Skin epidermis (tissue), 12 donors: Measurements from ENCODE around the gene BMPR1A.
"Not testable (repeated sequence)": the region's sequence is repeated elsewhere in the genome, so short reads cannot be mapped to it uniquely, and the experiment has no call there.

Experiments used
- H3K27ac ChIP-seq, 21 experiments: fragments of 200-600 bp; sonication (generic) in 11 of 21; one replicate each; pipeline ENCODE4 v1.5.0; 2020; ENCODE audit warnings: mild to moderate bottlenecking in 3 of 21, inconsistent platforms in 2 of 21, moderate library complexity in 2 of 21
- H3K4me3 ChIP-seq, 7 experiments: fragments of 200-600 bp; sonication (generic) in 2 of 7; one replicate each; pipeline ENCODE4 v1.5.0; 2020; ENCODE audit warnings: inconsistent platforms in 2 of 7, mild to moderate bottlenecking in 2 of 7, moderate library complexity in 1 of 7

BMPR1A gene

DNA sequence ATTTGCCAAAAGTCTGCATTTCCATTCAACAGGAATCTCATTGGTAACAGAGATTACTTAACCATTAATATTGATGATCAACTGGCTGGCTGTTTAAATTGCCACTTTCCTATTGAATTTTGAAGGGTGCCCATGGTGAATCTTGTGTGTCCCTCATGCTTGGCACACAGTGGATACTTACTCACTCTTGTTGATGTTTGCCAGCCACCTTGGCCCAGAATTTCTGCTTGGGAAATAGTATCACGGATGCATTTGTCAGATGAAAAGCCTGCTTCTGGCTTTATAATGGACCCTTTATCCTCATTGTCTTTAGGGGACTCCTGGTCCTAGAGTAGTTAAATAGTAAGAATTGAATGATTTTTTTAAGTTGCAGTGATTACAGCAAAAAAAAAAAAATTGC lies 149.0 kb downstream of the BMPR1A start:
- no peak overlapping the region for H3K27ac ChIP-seq
- H3K4me3 ChIP-seq = no peak overlapping the region

DNA sequence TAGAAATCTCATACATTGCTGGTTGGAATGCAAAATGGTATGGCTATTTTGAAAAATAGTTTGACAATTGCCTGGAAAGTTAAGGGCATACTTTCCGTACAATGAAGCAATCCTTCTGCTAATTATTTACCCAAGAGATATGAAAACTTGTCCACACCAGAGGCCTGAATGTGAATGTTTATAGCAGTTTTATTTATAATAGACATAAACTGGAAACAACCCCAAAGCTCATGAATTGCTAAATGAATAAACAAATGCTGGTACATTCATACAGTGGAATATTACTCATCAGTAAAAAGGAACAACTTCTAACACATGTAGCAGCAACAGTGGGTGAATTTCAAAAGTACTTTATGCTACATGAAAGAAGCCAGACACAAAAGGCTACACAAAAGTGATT lies 158.3 kb downstream of the BMPR1A start:
- H3K4me3 ChIP-seq = no peak overlapping the region
- no peak overlapping the region for H3K27ac ChIP-seq

GRCh38 chr10:86918022-86918471 lies 161.6 kb downstream of the BMPR1A start:
- Histone ChIP-seq H3K4me3 (no peak overlapping the region), H3K27ac (no peak overlapping the region)

GRCh38 chr10:86922553-86922961 lies 166.1 kb downstream of the BMPR1A start:
- no peak overlapping the region for H3K27ac ChIP-seq
- no peak overlapping the region for H3K4me3 ChIP-seq

DNA sequence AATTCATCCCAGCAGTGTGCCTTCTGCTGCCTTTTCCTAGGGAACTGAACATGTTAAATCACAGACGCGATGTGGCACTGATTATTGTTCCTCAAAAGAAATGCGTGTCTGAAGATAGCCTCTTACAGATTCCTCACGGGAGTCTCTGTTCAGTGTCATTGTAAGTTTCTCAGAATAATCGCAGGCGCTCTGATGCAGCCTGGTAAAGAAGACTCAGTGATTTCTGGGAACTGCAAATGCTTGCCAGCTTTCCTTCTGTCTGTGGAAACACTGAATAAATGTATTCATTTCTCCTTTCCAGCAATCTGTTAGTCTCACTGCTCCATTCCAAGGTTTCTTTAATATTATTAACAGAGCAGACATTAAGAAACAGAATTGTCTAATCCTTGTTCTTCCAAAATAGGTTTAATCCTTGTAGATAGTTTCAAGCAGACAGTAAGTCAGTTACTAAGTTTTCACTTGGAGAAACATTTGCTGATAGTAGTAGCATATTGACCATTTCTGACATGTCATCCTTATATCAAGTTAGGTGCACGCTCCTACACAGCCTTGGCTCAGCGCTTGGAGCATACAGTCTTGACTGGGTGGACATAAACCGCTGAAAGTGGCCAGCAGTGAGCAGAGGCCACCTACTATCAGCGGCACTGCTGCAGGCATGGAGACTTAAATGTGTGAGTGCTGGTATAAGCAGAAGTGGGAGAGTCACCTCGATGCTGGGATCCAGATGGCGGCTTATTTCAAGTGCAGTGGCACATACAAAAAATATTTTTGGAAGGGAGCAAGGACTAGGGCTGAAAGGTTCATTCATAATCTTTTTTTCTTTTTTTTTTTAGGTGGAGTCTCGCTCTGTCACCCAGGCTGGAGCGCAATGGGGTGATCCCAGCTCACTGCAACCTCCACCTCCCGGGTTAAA lies 173.3 kb downstream of the BMPR1A start:
- H3K4me3 ChIP-seq = no peak overlapping the region
- no peak overlapping the region for H3K27ac ChIP-seq

- peak overlapping the region in 1 of 21 experiments; percentile 26 for H3K27ac ChIP-seq
Measured at GRCh38 chr10:86931872-86932271, 175.5 kb downstream of the BMPR1A start.

DNA sequence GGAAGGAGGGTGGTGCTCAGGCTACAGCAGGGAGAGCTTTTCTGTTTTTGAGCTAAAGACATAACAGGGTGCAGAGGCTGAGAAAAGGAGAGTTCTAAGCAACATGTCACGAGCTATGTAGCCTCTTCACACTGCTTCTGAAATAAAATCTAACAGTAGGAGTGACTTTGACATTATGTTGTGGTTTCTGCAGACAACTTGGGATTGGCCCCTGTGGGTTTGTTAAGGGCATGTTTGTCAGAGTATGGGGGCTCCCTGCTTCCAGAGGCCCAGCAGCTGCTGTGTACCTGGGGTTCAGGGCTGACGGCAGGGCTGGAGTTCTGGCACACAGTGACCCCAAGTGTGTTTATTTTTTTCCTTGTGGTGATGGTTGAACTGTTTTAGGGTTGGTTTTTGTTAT lies 176.3 kb downstream of the BMPR1A start:
- Histone ChIP-seq H3K27ac (peak overlapping the region in 1 of 21 experiments; percentile 26), H3K4me3 (no peak overlapping the region)

More at GRCh38 chr10:86931872-86932271, 175.5 kb downstream of the BMPR1A start:
- no peak overlapping the region for H3K4me3 ChIP-seq

GRCh38 chr10:86934162-86934711 lies 177.8 kb downstream of the BMPR1A start:
- H3K4me3 ChIP-seq, H3K27ac ChIP-seq: not testable (repeated sequence)

DNA sequence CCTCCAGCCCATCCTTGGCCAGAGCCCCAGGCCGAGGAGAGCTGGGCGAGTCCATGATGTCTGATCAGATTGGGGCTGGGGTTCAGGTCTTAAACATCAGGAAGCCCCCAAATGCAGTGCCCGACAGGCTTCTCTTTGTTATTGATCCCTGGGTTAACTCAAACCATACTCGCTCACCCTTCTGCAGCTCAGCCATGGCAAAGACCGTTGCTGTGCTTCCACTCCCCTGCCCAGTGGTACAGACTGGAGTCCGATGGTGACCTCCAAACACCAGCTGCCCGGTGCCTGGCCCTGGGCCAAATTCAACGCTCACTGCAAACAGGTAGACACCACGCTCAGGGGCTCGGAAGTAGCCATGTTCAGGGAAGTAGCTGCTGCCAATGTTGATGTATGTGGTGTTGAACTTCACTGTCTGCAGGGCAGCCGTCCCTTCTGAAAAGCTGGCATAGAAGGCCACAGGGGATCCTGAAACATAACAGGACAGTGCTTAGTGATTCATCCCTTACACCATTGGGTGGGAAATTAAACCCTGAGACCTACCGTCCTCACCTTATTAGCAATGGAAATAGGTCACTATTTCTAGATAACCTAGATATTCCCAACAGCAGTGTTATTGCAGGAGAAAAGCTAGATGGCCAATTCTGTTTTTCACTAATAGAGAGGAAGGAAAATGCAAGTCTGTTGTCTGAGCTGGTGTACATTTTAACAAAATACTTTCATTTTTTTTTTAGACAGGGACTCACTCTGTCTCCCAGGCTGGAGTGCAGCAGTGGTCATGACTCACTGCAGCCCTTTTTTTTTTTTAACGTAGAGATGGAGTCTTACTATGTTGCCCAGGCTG lies 180.5 kb downstream of the BMPR1A start:
- no peak overlapping the region for H3K27ac ChIP-seq
- no peak overlapping the region for H3K4me3 ChIP-seq

DNA sequence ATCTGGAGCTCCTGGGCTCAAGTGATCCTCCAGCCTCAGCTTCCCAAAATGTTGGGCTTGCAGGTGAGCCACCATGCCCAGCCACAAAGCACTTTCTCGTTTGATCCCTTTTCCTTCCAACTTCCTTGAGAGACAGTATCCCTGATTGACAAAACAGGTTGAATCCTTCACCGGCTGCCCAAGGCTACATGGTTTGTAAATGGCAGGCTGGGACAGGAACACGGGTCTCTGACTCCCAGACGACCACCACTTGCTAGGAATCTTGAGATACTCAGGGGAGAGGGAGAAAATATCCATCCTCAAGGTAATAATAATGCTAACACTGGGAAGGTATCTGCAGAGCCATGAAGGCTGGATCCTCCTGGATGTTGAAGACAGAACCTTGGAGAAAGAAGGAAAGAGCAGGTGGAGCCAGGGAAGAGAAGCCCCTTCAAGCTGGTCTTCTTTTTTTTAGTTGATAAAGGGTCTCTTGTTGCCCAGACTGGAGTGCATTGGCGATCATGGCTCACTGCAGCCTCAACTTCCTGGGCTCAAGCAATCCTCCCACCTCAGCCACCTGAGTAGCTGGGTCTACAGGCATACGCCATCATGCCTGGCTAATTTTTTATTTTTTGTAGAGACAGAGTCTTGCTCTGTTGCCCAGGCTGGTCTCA lies 181.2 kb downstream of the BMPR1A start:
- H3K27ac ChIP-seq = no peak overlapping the region

DNA sequence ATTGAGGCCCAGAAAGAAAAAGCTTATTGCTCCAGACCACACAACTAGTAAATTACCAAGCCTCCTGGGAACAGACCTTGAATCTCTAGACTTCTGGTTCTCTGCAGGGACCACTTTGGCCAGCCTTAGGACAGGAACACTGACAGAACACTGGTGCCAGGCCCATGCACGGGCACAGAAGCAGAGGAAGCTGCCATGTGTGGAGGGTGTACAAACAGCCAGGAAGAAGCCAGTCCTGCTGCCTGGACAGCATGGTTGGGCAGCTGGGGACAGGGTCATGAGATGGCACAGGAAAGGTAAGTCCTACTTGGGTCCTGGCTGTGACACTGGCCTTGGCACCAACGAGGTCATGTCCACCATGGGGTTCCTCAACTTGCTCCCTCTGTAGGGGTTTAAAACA lies 181.8 kb downstream of the BMPR1A start:
- Histone ChIP-seq H3K27ac (no peak overlapping the region), H3K4me3 (no peak overlapping the region)

More for the DNA sequence above, 181.2 kb downstream of the BMPR1A start:
- H3K4me3 ChIP-seq = no peak overlapping the region

DNA sequence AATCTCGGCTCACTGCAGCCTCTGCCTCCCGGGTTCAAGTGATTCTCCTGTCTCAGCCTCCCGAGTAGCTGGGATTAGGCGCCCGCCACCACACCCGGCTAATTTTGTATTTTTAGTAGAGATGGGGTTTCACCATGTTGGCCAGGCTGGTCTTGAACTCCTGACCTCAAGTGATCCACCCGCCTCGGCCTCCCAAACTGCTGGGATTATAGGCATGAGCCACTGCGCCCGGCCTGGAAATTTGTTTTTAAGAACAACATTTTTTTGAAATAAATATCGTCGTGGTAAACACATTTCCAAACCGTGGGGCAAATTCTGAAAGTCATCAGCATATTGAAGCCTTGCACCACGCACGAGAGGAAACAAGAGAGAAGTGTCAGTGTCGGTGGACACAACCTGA lies 183.7 kb downstream of the BMPR1A start:
- not testable (repeated sequence) for H3K4me3 ChIP-seq, H3K27ac ChIP-seq

DNA sequence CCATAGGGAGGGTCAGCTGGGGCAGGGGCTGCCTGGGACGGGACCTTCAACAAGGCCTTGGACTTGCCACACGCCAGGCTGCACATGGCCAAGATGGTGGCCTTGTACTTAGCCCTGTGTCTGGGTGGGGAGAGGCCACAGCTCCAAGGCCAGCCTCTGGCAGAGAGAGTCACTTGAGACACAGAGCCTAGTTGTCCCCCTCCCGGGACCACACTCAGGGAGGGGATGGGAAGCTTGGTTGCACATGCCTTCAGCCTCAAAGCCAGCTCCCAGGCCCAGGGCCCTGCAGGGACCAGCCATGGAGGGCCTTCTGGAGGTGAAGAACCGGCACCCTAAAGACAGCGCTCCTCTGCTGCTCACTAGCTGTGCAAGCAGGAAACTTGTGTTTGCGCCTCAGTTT lies 184.3 kb downstream of the BMPR1A start:
- no peak overlapping the region for H3K27ac ChIP-seq
- no peak overlapping the region for H3K4me3 ChIP-seq

- no peak overlapping the region for H3K27ac ChIP-seq
- no peak overlapping the region for H3K4me3 ChIP-seq
Measured at GRCh38 chr10:86941426-86941825, 185.0 kb downstream of the BMPR1A start.

DNA sequence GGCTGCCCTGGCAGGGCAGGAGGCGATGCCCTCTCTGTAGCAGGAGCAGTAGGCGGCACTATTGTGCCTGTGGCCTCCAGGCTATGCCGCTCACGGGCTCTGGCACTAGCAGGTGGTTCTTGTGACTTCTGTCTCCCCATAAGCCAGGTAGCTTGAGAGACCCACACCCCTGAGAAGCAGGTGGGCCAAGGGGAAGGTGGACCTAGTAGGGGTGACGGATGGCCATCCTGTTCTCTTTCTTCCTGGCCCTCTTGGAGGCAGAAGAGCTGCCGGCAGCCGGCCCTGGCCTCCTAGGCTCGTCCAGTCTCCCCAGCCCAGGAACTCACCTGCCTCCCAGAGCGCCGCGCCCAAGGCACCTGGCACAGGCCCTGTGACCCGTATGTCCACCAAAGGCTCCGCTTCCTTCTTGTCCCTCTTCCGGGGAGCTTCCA lies 185.6 kb downstream of the BMPR1A start:
- no peak overlapping the region for H3K27ac ChIP-seq
- no peak overlapping the region for H3K4me3 ChIP-seq

- Histone ChIP-seq H3K27ac (no peak overlapping the region), H3K4me3 (no peak overlapping the region)
Measured at GRCh38 chr10:86942441-86943315, 186.3 kb downstream of the BMPR1A start.

- H3K4me3 ChIP-seq = no peak overlapping the region
- no peak overlapping the region for H3K27ac ChIP-seq
Measured at GRCh38 chr10:86943316-86944030, 187.1 kb downstream of the BMPR1A start.

DNA sequence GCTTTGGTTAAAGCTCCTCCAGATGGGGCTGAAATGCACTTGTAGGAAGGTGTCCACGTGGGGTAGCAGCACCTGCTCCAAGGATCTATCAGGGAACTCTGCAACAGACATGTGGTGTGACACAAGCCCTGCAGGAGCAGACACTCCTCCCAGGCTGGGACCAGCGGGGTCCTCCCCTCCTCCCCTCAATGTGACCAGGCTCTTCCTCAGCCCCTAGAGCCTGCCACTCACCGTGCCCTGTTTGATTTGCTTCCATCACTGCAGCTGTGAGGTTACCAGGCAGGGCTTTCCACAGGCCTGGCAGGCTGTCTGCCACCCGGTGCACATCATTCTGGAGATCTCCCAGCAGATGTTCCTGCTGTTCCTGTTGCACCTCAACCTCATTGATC lies 187.6 kb downstream of the BMPR1A start:
- Histone ChIP-seq H3K4me3 (no peak overlapping the region), H3K27ac (peak overlapping the region in 1 of 21 experiments; percentile 40)
